ENCODE results near the gene GDPD3. TPM values are rescaled to one million over a fixed set of nuclear protein-coding genes. Genes with fewer than 3 reads are reported as not detected.

GDPD3 gene
- total and polyA plus RNA-seq, 2 of the 13 experiments (the other 11 are each of a cell fraction or from before 2014, with no cell fraction given): 18.7 to 20.6 TPM

DNA sequence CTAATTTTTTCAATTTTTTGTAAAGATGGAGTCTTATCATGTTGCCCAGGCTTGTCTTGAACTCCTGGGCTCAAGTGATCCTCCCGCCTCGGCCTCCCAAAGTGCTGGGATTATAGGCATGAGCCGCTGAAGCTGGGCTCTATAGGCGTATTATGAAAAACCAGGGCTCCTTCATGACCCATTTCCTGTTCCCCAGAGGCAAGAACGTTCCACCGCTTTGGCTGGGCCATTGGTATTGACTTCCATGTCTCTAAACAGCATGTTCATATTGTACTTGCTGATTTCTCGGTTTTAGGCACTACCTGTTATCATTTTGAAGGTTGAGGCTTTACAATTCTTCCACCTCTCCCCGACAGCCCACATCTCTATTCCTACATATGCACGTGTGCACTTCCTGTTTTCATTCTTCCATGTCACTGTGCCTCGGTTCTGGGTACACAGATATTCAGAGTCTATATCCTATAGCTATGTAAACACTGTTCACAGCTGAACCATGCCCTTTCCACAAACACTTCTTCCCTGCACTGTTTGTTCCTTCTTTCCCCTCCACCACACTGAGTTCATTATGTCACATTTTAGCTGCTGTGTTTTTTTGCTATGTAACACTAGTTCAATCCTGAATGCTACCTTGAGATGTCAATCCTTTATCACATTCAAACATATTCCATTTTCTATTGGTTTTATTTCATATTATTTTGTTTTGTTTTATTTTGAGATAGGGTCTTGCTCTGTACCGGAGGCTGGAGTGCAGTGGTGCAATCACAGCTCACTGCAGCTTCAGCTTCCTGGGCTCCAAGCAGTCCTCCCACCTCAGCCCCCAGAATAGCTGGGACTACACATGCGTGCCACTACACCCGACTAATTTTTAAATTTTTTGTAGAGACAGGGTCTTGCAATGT lies 26.5 kb upstream of the GDPD3 start (continued):
- TF ChIP-seq, protein P1, sequence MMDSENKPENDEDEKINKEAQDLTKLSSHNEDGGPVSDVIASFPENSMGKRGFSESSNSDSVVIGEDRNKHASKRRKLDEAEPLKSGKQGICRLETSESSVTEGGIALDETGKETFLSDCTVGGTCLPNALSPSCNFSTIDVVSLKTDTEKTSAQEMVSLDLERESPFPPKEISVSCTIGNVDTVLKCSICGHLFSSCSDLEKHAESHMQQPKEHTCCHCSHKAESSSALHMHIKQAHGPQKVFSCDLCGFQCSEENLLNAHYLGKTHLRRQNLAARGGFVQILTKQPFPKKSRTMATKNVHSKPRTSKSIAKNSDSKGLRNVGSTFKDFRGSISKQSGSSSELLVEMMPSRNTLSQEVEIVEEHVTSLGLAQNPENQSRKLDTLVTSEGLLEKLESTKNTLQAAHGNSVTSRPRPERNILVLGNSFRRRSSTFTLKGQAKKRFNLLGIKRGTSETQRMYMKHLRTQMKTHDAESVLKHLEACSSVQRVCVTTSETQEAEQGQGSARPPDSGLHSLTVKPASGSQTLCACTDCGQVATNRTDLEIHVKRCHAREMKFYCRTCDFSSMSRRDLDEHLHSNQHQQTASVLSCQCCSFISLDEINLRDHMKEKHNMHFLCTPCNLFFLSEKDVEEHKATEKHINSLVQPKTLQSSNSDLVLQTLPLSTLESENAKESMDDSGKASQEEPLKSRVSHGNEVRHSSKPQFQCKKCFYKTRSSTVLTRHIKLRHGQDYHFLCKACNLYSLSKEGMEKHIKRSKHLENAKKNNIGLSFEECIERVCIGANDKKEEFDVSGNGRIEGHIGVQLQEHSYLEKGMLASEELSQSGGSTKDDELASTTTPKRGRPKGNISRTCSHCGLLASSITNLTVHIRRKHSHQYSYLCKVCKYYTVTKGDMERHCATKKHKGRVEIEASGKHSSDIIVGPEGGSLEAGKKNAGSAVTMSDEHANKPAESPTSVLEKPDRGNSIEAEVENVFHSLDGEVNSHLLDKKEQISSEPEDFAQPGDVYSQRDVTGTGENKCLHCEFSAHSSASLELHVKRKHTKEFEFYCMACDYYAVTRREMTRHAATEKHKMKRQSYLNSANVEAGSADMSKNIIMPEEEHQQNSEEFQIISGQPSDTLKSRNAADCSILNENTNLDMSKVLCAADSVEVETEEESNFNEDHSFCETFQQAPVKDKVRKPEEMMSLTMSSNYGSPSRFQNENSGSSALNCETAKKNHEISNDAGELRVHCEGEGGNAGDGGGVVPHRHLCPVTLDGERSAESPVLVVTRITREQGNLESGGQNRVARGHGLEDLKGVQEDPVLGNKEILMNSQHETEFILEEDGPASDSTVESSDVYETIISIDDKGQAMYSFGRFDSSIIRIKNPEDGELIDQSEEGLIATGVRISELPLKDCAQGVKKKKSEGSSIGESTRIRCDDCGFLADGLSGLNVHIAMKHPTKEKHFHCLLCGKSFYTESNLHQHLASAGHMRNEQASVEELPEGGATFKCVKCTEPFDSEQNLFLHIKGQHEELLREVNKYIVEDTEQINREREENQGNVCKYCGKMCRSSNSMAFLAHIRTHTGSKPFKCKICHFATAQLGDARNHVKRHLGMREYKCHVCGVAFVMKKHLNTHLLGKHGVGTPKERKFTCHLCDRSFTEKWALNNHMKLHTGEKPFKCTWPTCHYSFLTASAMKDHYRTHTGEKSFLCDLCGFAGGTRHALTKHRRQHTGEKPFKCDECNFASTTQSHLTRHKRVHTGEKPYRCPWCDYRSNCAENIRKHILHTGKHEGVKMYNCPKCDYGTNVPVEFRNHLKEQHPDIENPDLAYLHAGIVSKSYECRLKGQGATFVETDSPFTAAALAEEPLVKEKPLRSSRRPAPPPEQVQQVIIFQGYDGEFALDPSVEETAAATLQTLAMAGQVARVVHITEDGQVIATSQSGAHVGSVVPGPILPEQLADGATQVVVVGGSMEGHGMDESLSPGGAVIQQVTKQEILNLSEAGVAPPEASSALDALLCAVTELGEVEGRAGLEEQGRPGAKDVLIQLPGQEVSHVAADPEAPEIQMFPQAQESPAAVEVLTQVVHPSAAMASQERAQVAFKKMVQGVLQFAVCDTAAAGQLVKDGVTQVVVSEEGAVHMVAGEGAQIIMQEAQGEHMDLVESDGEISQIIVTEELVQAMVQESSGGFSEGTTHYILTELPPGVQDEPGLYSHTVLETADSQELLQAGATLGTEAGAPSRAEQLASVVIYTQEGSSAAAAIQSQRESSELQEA (CRISPR knock-in tag; IDR thresholded peaks at IDR 0.05; ENCODE audit: not compliant biosample characterization): no peak
- no peak for TF ChIP-seq ZFP82 (CRISPR knock-in tag; IDR thresholded peaks at IDR 0.05; ENCODE audit: borderline replicate concordance)
- no peak for TF ChIP-seq ZNF451 (CRISPR knock-in tag; IDR thresholded peaks at IDR 0.05)
- TF ChIP-seq PHF8 (CRISPR knock-in tag; IDR thresholded peaks at IDR 0.05): no peak
- no peak for TF ChIP-seq ZNF720 (CRISPR knock-in tag; IDR thresholded peaks at IDR 0.05)
- TF ChIP-seq, protein P2, sequence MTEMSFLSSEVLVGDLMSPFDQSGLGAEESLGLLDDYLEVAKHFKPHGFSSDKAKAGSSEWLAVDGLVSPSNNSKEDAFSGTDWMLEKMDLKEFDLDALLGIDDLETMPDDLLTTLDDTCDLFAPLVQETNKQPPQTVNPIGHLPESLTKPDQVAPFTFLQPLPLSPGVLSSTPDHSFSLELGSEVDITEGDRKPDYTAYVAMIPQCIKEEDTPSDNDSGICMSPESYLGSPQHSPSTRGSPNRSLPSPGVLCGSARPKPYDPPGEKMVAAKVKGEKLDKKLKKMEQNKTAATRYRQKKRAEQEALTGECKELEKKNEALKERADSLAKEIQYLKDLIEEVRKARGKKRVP (CRISPR knock-in tag; IDR thresholded peaks at IDR 0.05): peak in 1 of 2 experiments; percentile 80; a peak in 2 of 4 replicates
- no peak; the same call in none of the 2 replicates for TF ChIP-seq MYC (CRISPR knock-in tag; IDR thresholded peaks at IDR 0.05; ENCODE audit: borderline replicate concordance)
- TF ChIP-seq, protein P3, sequence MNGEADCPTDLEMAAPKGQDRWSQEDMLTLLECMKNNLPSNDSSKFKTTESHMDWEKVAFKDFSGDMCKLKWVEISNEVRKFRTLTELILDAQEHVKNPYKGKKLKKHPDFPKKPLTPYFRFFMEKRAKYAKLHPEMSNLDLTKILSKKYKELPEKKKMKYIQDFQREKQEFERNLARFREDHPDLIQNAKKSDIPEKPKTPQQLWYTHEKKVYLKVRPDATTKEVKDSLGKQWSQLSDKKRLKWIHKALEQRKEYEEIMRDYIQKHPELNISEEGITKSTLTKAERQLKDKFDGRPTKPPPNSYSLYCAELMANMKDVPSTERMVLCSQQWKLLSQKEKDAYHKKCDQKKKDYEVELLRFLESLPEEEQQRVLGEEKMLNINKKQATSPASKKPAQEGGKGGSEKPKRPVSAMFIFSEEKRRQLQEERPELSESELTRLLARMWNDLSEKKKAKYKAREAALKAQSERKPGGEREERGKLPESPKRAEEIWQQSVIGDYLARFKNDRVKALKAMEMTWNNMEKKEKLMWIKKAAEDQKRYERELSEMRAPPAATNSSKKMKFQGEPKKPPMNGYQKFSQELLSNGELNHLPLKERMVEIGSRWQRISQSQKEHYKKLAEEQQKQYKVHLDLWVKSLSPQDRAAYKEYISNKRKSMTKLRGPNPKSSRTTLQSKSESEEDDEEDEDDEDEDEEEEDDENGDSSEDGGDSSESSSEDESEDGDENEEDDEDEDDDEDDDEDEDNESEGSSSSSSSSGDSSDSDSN (CRISPR knock-in tag; IDR thresholded peaks at IDR 0.05): peak; percentile 29
- peak; percentile 85 for TF ChIP-seq NR2F2 (IDR thresholded peaks at IDR 0.05; ENCODE audit: borderline replicate concordance, low read depth)
- TF ChIP-seq GATAD2A (CRISPR knock-in tag; IDR thresholded peaks at IDR 0.05): peak; percentile 98
- no peak; the same call in 1 of the 2 replicates for TF ChIP-seq ZNF567 (CRISPR knock-in tag; IDR thresholded peaks at IDR 0.05; ENCODE audit: borderline replicate concordance)
- peak; percentile 61; the same call in 1 of the 2 replicates for TF ChIP-seq JUNB (CRISPR knock-in tag; IDR thresholded peaks at IDR 0.05; ENCODE audit: borderline replicate concordance)
- TF ChIP-seq, protein P4, sequence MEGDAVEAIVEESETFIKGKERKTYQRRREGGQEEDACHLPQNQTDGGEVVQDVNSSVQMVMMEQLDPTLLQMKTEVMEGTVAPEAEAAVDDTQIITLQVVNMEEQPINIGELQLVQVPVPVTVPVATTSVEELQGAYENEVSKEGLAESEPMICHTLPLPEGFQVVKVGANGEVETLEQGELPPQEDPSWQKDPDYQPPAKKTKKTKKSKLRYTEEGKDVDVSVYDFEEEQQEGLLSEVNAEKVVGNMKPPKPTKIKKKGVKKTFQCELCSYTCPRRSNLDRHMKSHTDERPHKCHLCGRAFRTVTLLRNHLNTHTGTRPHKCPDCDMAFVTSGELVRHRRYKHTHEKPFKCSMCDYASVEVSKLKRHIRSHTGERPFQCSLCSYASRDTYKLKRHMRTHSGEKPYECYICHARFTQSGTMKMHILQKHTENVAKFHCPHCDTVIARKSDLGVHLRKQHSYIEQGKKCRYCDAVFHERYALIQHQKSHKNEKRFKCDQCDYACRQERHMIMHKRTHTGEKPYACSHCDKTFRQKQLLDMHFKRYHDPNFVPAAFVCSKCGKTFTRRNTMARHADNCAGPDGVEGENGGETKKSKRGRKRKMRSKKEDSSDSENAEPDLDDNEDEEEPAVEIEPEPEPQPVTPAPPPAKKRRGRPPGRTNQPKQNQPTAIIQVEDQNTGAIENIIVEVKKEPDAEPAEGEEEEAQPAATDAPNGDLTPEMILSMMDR (CRISPR knock-in tag; IDR thresholded peaks at IDR 0.05): peak; percentile 33
- TF ChIP-seq SETDB1 (CRISPR knock-in tag; IDR thresholded peaks at IDR 0.05; ENCODE audit: borderline replicate concordance): no peak
- TF ChIP-seq KLF9 (CRISPR knock-in tag; IDR thresholded peaks at IDR 0.05; ENCODE audit: low read depth): peak; percentile 50; the same call in 1 of the 2 replicates

Measured in HepG2 (cell line).